Vagina (tissue), 2 donors: ENCODE data around the gene KRT31. TPM values are rescaled to one million over a fixed set of nuclear protein-coding genes. Genes with fewer than 3 reads are reported as not detected.
A peak's percentile ranks its signal among the peaks of the same experiment; 100 is the strongest.
"Not testable (repeated sequence)": the region's sequence is repeated elsewhere in the genome, so short reads cannot be mapped to it uniquely, and the experiment has no call there.

Experiments used
- DNase-seq, 2 donors: peaks; one replicate each; pipeline ENCODE4 v3.0.0-alpha.2; 2017; ENCODE audit errors: extremely low spot score in 2 of 2
- H3K27ac ChIP-seq: fragments of 200-600 bp; sonication (generic); one replicate; pipeline ENCODE4 v1.5.1; 2019
- H3K27me3 ChIP-seq: fragments of 200-600 bp; sonication (generic); one replicate; pipeline ENCODE4 v1.5.1; 2019
- H3K36me3 ChIP-seq, 2 donors: fragments of 200-600 bp; sonication (generic); one replicate each; pipeline ENCODE4 v1.5.1; 2017 to 2019
- H3K4me1 ChIP-seq: fragments of 200-600 bp; sonication (generic); one replicate; pipeline ENCODE4 v1.5.1; 2019
- H3K4me3 ChIP-seq, 2 donors: fragments of 200-600 bp; sonication (generic); 1 replicate in 1 of 2; 2 replicates in 1 of 2; pipeline ENCODE4 v1.5.1; 2016 to 2019
- H3K9me3 ChIP-seq: fragments of 200-600 bp; sonication (generic); one replicate; pipeline ENCODE4 v1.5.1; 2019
- CTCF ChIP-seq, 3 experiments: fragments of 450-650 bp in 2 of 3; fragments of 200-600 bp in 1 of 3; sonication (generic) in 1 of 3; IDR thresholded peaks; one replicate each; pipeline ENCODE4 v1.5.1; 2017 to 2019; ENCODE audit warnings: antibody characterized with exemption in 3 of 3, mild to moderate bottlenecking in 2 of 3, moderate library complexity in 2 of 3
- POLR2A ChIP-seq, 2 donors: fragments of 450-650 bp; IDR thresholded peaks; one replicate each; pipeline ENCODE4 v1.6.1; 2017; ENCODE audit warnings: antibody characterized with exemption in 2 of 2, mild to moderate bottlenecking in 2 of 2, moderate library complexity in 2 of 2
- POLR2AphosphoS5 ChIP-seq, 2 donors: sonication (generic); formaldehyde crosslinking; IDR thresholded peaks; one replicate each; pipeline ENCODE4 v1.9.0; 2017; ENCODE audit warnings: antibody characterized with exemption in 2 of 2, mild to moderate bottlenecking in 2 of 2, low read depth in 1 of 2; ENCODE audit not compliant: insufficient read depth in 1 of 2
- intact Hi-C: fragments of 100-400 bp; cut with DNase I; formaldehyde crosslinking; loops from one replicate; pipeline ENCODE4 v1.15.1; 2023
- total RNA-seq: library from RNA; depleted of rRNA; stranded (reverse); fragments of >200 nt; gene quantifications from one replicate; pipeline ENCODE4 v1.2.3, GENCODE V29; 2016

KRT31 gene
- total RNA-seq, 1 donor from 2014 or later, result not detected

- TF ChIP-seq POLR2A (IDR thresholded peaks at IDR 0.05) (no peak), POLR2AphosphoS5 (IDR thresholded peaks at IDR 0.05; ENCODE audit: insufficient read depth in 1 of 2, low read depth in 1 of 2) (no peak), CTCF (IDR thresholded peaks at IDR 0.05) (no peak)
Measured at GRCh38 chr17:41386227-41386626, 11.2 kb downstream of the KRT31 start.

GRCh38 chr17:41383690-41384089 lies 13.7 kb downstream of the KRT31 start:
- TF ChIP-seq POLR2AphosphoS5 (IDR thresholded peaks at IDR 0.05; ENCODE audit: insufficient read depth in 1 of 2, low read depth in 1 of 2), result no peak
- TF ChIP-seq CTCF (IDR thresholded peaks at IDR 0.05), result no peak
- no peak for TF ChIP-seq POLR2A (IDR thresholded peaks at IDR 0.05)
- H3K9me3 ChIP-seq, result no peaks in the 10 kb centered on the region
- H3K4me1 ChIP-seq, result no peaks in the 10 kb centered on the region
- no peak overlapping the region for H3K4me3 ChIP-seq
- H3K36me3 ChIP-seq, result no peaks in the 10 kb centered on the region
- intact Hi-C loops, result no loop called here
- H3K27ac ChIP-seq, result no peak overlapping the region
- DNase-seq, result no peak
- no peaks in the 10 kb centered on the region for H3K27me3 ChIP-seq

More at GRCh38 chr17:41386227-41386626, 11.2 kb downstream of the KRT31 start:
- H3K4me3 ChIP-seq, result no peak overlapping the region
- no peak overlapping the region for H3K27ac ChIP-seq
- no peaks in the 10 kb centered on the region for H3K9me3 ChIP-seq
- no peaks in the 10 kb centered on the region for H3K4me1 ChIP-seq
- intact Hi-C loops, result no loop called here
- no peaks in the 10 kb centered on the region for H3K36me3 ChIP-seq
- no peaks in the 10 kb centered on the region for H3K27me3 ChIP-seq
- DNase-seq, result no peak

- Histone ChIP-seq H3K4me1 (peaks cover 7% of the 10 kb centered on the region), H3K36me3 (no peaks in the 10 kb centered on the region), H3K27ac (no peak overlapping the region), H3K9me3 (no peaks in the 10 kb centered on the region), H3K4me3 (no peak overlapping the region), H3K27me3 (no peaks in the 10 kb centered on the region)
- no peak for DNase-seq
- intact Hi-C loops, result no loop called here
- no peak for TF ChIP-seq CTCF (IDR thresholded peaks at IDR 0.05)
Measured at GRCh38 chr17:41382394-41382793, 15.0 kb downstream of the KRT31 start.

- H3K4me3 ChIP-seq, H3K9me3 ChIP-seq, H3K36me3 ChIP-seq, H3K27ac ChIP-seq, H3K27me3 ChIP-seq, intact Hi-C loops: not testable (repeated sequence)
- DNase-seq, result peak in 1 of 2 donors; percentile 47
- peaks cover 12% of the 10 kb centered on the region for H3K4me1 ChIP-seq
Measured at GRCh38 chr17:41381943-41382342, 15.5 kb downstream of the KRT31 start, which contains the start of gene KRT34. KRT34 (minus strand) TSS chr17:41382306; CDS start chr17:41382246, 60 bp downstream.

- peaks cover 15% of the 10 kb centered on the region for H3K4me1 ChIP-seq
- DNase-seq, H3K27me3 ChIP-seq, intact Hi-C loops, H3K4me3 ChIP-seq, H3K27ac ChIP-seq, H3K36me3 ChIP-seq, H3K9me3 ChIP-seq: not testable (repeated sequence)
Measured at GRCh38 chr17:41380091-41380490, 17.3 kb downstream of the KRT31 start.

- no peaks in the 10 kb centered on the region for H3K36me3 ChIP-seq
- DNase-seq, result no peak
- TF ChIP-seq CTCF (IDR thresholded peaks at IDR 0.05) (no peak), POLR2AphosphoS5 (IDR thresholded peaks at IDR 0.05; ENCODE audit: insufficient read depth in 1 of 2, low read depth in 1 of 2) (no peak)
- H3K9me3 ChIP-seq, result no peaks in the 10 kb centered on the region
- H3K4me3 ChIP-seq, result no peak overlapping the region
- intact Hi-C loops, result no loop called here
- peak overlapping the region; percentile 43 for H3K27ac ChIP-seq
- peaks cover 15% of the 10 kb centered on the region for H3K4me1 ChIP-seq
- H3K27me3 ChIP-seq, result no peaks in the 10 kb centered on the region
Measured at GRCh38 chr17:41377546-41377945, 19.9 kb downstream of the KRT31 start.
